ENCODE data around the gene MEX3D. TPM values are rescaled to one million over a fixed set of nuclear protein-coding genes. Genes with fewer than 3 reads are reported as not detected.

The MEX3D gene
- total RNA-seq, 1 donor from 2014 or later: 43.4 TPM

- FAIRE-seq (no peak), DNase-seq (ENCODE audit: low read depth) (no peak)
- H3K4me3 ChIP-seq (ENCODE audit: low read depth, low read length): no peak overlapping the region
- no peaks in the 10 kb centered on the region for H3K27me3 ChIP-seq (ENCODE audit: control insufficient read depth, insufficient read depth, low read length)
- TF ChIP-seq CTCF (IDR thresholded peaks at IDR 0.05; ENCODE audit: insufficient read depth, low read length, severe bottlenecking): no peak
- peaks cover 27% of the 10 kb centered on the region for H3K36me3 ChIP-seq (ENCODE audit: control insufficient read depth, insufficient read depth, low read length)
Observed at GRCh38 chr19:1584500-1585242, 16.5 kb upstream of the MEX3D start.

- FAIRE-seq (no peak), DNase-seq (ENCODE audit: low read depth) (no peak)
- H3K36me3 ChIP-seq (ENCODE audit: control insufficient read depth, insufficient read depth, low read length): peaks cover 34% of the 10 kb centered on the region
- no peak for TF ChIP-seq CTCF (IDR thresholded peaks at IDR 0.05; ENCODE audit: insufficient read depth, low read length, severe bottlenecking)
- H3K4me3 ChIP-seq (ENCODE audit: low read depth, low read length): no peak overlapping the region
- no peaks in the 10 kb centered on the region for H3K27me3 ChIP-seq (ENCODE audit: control insufficient read depth, insufficient read depth, low read length)
Observed at GRCh38 chr19:1582201-1582600, 14.1 kb upstream of the MEX3D start.

GRCh38 chr19:1580957-1581356 lies 12.8 kb upstream of the MEX3D start:
- no peak for FAIRE-seq
- Histone ChIP-seq H3K36me3 (ENCODE audit: control insufficient read depth, insufficient read depth, low read length) (peaks cover 34% of the 10 kb centered on the region), H3K27me3 (ENCODE audit: control insufficient read depth, insufficient read depth, low read length) (no peaks in the 10 kb centered on the region)

GRCh38 chr19:1580382-1580781 lies 12.3 kb upstream of the MEX3D start:
- Histone ChIP-seq H3K36me3 (ENCODE audit: control insufficient read depth, insufficient read depth, low read length) (peaks cover 32% of the 10 kb centered on the region), H3K4me3 (ENCODE audit: low read depth, low read length) (no peak overlapping the region), H3K27me3 (ENCODE audit: control insufficient read depth, insufficient read depth, low read length) (no peaks in the 10 kb centered on the region)
- TF ChIP-seq CTCF (IDR thresholded peaks at IDR 0.05; ENCODE audit: insufficient read depth, low read length, severe bottlenecking): no peak
- FAIRE-seq: no peak
- DNase-seq (ENCODE audit: low read depth): no peak

More at GRCh38 chr19:1580957-1581356, 12.8 kb upstream of the MEX3D start:
- no peak overlapping the region for H3K4me3 ChIP-seq (ENCODE audit: low read depth, low read length)
- DNase-seq (ENCODE audit: low read depth): no peak
- TF ChIP-seq CTCF (IDR thresholded peaks at IDR 0.05; ENCODE audit: insufficient read depth, low read length, severe bottlenecking): no peak

- TF ChIP-seq CTCF (IDR thresholded peaks at IDR 0.05; ENCODE audit: insufficient read depth, low read length, severe bottlenecking): no peak
- Histone ChIP-seq H3K27me3 (ENCODE audit: control insufficient read depth, insufficient read depth, low read length) (no peaks in the 10 kb centered on the region), H3K4me3 (ENCODE audit: low read depth, low read length) (no peak overlapping the region), H3K36me3 (ENCODE audit: control insufficient read depth, insufficient read depth, low read length) (peaks cover 28% of the 10 kb centered on the region)
- DNase-seq (ENCODE audit: low read depth) (no peak), FAIRE-seq (no peak)
Observed at GRCh38 chr19:1579222-1579621, 11.1 kb upstream of the MEX3D start.

Measured in bronchial epithelial cell (primary cell).